Left renal cortex interstitium (tissue), 4 donors: Measurements from ENCODE around the gene GPATCH3. TPM values are rescaled to one million over a fixed set of nuclear protein-coding genes. Genes with fewer than 3 reads are reported as not detected.
A peak's percentile ranks its signal among the peaks of the same experiment; 100 is the strongest.
"Not testable (repeated sequence)": the region's sequence is repeated elsewhere in the genome, so short reads cannot be mapped to it uniquely, and the experiment has no call there.

ENCODE experiments used
- DNase-seq, 4 donors: peaks; one replicate each; pipeline ENCODE4 v3.0.0-alpha.2; 2013; ENCODE audit warnings: low read depth in 4 of 4, low spot score in 2 of 4, missing footprints in 1 of 4
- polyA plus RNA-seq, 4 donors: library from polyadenylated mRNA; unstranded; fragments of 120-200 nt; gene quantifications; one replicate each; pipeline ENCODE4 v1.2.1, GENCODE V29; 2013; ENCODE audit not compliant: insufficient read length in 4 of 4

GPATCH3 gene
- polyA plus RNA-seq, 4 donors = 15.1 to 17.0 (median 16.0) TPM

DNA sequence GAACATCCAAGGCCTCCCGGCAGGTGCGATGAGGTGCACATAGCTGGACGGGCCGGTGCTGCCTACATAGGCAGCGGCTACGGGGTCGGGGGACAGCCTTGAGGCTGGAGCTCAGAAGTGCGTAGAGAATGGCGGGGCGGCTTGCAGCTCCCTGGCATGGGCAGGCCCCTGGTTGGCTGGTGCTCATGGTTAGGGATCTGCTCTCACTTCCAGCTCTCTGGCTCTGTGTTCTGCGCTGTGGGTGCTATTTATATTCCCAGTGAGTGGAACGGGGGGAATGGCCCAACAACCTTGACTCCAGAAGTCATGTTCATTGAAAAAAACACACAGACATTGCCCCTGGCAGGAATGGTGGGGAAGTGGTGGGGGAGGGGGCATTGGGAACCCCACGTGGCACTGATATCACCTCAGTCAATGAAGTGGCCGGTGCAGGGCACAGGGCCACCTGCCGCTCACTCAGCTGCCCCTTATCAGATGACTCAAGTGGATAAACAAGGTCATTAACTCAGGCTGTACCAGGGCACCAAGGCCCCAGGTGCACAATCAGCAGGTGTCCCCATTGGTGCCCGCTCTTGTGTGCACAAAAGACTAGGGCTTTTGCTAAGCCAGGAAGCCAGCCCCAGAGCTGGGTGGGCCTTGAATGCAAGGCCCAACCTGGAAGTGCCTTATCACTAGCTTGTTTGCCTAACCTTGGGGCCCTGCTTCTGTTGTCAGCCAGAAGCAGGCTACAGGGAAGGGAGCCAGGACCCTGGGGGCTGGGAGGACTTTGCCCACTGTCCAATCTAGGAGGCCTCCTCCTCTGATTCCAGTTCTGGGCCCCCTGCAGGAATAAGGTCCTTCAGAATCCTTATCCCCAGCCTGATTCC, 13.7 kb upstream of the GPATCH3 start, which contains the start of gene NR0B2:
TSS of gene NR0B2 (minus strand) at position 222 of the 866 bp plus-strand sequence. CDS start at position 187, 35 bp downstream.
- no peak for DNase-seq

DNA sequence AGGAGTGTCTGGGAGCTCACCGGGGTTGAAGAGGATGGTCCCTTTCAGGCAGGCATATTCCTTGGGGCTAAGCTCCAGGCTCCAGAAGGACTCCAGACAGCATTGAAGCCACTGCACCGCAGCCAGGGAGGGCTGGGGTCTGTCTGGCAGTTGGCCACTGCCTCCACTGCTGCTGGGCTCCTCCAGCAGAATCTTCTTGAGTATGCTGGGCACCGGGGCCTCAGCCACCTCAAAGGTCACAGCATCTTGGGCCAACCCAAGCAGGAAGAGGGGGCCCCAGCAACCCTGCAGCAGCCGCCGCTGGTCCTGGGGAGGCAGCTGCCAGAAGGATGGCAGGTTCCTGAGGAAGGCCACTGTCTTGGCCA, 13.1 kb upstream of the GPATCH3 start:
- no peak for DNase-seq

DNA sequence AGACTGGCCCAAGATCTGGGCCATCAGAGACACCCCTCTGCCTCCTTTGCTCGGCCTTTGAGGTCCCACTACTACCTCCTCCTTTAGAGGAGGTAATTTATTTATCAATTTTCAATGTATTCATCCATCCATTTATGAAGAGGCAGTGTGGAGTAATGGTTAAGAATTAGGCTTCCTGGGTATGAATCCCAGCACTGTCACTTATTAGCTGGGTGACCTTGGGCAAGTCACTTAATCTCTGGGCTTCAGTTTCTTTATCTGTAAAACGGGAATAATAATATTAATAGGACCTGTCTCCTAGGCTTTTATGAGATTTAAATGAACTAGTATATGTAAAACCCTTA, 11.9 kb upstream of the GPATCH3 start:
- no peak for DNase-seq

DNA sequence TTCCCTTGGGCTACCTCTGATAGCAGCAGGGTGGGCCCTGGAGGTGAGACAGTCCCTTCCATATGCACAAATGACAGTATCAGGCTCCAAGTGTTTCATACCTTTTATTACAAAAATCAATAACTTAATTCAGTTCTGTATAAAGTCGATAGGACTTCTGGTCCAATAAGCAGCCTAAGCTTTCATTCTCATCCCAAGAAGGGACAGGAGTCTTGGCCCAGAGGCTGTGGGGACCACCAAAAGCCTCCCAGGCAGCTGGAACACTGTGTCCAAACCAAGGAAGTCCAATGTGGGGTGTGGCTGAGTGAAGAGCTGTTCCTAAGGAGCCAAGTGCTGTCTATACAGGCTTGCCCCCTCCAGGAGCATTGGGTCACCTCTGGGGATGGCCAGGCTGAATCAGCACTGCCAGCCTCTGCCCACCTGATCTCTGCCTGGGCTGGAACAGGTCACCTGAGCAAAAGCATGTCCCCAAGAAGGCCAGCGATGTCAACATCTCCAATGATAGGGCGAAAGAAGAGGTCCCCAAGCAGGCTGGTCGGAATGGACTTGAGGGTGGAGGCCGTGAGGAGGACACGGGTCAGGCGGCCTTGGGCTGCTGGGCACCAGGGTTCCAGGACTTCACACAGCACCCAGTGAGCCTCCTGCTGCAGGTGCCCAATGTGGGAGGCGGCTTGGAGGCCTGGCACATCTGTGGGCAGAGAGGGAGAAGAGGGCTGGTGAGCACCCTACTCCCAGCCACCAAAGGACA, 11.3 kb upstream of the GPATCH3 start:
- no peak for DNase-seq

DNA sequence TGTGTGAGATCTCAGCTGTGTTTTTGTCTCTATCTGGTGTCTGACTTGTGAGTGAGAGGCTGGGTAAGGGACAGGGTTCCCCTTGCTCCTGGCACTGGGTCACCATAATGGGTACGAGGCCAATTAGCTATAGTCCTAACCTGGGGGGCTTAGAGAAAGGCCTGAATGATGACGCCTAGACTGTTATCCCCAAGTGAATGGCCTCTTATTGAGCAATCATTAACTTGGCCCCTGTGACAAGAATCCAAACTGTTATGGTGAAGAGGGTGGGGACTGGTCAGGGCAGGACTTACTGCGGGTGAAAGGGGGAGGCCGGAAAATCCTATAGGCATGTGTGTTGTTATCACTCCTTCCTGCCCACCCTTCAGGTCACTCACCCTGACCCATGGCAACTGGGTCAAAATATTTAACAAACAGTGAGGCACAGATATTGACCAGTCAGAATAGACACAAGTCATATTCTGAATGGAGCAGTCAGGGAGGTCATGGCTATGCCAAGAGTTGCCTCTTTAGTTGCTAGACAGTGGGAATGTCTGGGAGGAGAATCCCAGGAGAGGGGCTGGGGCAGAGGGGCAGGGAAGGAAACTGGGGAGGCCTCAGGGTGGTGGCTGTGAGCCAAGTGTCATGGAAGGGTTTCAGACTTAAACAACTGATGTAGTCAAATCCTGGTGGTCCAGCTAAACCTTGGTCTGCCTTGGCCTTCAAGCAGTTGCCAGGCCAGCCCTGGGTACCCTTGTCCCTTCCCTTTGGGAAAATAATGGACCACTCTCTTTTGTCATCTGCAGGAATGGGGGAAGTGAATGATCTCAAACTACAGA, 10.3 kb upstream of the GPATCH3 start:
- DNase-seq = no peak

DNA sequence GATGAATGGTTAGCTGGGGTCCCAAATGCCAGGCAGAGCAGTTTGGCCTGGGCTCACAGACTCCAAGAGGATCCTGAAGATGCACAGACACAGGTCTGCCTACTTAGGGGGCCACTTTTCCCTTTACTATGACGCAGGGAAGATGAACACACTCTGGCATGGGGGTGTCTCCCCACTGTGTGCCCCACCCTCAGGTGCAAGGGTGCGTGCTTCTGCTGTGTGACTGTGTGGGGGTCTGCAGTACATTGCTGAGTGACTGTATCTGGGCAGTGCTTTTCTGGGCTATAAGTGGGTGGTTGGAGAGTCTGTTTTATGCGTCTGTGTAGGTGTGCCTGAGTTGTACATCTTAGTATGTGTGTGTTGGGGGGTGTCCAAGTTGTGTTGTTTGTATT, 9.7 kb upstream of the GPATCH3 start:
- no peak for DNase-seq

DNA sequence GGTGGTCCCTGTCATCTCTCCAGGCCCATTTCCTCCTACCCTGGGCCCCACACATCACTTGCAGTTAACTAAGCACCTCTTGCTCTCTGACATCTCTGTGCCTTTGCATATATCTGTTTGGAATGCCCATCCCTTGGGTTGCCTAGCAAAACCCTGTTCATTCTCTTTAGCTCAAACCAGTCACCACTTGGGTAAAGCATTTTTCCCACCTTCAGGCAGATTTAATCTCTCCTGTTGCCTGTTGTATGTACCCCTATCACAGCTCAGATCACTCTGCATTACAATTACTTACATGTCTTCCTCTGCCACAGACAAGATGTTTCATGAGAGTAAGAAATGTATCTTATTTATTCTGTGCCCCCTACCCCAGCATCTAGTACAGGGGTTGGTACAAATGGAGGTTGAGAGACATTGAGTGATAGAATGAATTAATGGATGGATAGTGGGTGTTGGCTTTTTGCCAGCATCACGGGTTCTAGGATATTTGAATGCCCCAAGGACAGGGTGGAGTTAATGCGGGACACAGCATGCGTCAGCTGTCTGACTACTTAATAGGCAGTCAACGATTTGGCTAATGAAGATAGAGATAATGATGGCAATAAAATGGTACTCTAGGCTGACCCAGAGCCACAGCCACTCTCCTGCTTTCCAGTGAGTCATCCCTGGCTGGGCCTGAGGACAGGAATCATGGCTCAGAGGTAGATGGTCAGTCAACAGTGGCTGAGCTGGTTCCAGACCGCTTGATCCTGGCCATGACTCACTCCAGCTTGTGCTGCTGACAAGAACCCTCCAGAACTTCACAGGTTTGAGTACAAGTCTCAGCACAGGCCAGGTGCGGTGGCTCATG, 7.0 kb upstream of the GPATCH3 start:
- no peak for DNase-seq

DNA sequence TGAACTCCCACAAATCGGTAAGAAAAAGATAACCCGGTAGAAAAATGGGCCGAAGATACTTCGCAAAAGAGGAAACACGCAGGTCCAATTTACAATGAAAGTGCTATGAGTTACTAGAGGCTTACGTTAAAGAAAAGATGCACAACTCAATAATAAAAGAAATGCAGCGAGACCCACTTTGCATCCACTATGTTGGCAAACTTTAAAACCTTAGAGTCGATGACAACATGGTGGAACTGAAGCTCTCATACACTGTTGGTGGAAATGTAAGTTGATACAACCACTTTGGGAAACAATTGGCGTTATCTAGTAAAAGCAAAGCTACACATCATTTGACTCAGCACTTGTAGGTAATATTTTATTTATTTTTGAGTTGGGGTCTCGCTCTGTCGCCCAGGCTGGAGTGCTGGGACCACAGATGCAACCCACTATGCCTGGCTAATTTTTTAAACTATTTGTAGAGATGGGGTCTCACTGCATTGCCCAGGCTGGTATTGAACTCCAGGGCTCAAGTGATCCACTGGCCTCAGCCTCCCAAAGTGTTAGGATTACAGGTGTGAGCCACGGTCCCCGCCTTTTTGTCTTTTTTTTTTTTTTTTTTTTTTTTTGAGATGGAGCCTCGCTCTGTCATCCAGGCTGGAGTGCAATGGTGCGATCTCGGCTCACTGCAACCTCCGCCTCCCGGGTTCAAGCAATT, 696 bp upstream of the GPATCH3 start:
- DNase-seq = no peak

DNA sequence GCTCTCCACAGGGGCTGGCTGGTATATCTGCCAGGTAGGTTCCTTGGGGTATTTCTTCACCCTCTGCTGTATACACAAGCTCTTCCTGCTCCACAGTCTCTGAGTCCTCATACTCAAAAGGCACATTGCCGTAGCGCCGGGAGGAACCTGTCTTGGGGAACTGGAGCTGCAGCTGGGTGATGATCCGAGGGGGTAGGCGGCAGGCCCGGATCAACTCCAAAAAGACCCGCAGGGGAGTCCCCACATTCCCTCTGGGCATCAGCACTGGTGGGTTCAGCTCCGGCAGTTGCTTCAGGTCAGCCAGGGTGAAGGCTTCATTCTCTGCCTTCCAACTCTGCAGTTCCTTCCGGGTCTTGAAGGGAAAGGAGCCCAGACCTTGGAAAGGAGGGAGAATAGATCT, 2.9 kb downstream of the GPATCH3 start:
- no peak for DNase-seq

DNA sequence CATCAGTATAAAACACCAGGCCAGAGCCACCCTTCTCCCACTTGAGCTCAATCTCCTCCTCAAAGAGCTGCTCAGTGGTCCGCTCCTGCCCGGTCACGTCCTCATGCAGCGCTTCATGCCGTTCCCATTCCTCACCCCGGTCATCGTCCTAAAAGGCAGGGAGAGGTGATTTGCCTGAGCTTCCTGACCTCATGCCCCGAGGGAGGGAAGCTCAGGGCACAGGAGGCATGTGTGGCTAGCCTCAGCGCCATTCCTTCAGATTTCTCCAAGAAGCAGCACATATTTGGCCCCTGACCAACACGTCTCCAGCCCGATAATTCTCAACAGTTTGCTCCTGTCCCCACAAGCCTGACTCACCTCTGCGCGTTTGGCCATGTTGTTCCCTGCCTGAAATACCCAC, 6.0 kb downstream of the GPATCH3 start:
- DNase-seq = no peak

DNA sequence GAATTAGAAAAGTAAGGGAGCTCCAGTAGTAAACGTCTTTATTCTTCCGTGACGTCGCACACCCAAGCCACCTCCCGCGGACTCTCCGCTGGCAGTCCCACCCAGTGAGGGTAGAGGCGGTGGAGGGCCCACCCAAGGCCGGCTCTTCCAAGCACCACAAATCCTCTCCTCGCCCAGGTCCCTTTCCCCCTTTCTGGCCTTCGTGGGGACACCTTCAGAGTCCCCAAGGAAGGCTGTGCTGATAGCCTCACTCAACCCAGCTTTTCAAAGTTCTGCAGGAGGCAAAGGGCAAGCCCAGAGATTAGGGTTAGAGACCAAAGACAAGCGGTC, 9.8 kb downstream of the GPATCH3 start:
- DNase-seq = no peak

DNA sequence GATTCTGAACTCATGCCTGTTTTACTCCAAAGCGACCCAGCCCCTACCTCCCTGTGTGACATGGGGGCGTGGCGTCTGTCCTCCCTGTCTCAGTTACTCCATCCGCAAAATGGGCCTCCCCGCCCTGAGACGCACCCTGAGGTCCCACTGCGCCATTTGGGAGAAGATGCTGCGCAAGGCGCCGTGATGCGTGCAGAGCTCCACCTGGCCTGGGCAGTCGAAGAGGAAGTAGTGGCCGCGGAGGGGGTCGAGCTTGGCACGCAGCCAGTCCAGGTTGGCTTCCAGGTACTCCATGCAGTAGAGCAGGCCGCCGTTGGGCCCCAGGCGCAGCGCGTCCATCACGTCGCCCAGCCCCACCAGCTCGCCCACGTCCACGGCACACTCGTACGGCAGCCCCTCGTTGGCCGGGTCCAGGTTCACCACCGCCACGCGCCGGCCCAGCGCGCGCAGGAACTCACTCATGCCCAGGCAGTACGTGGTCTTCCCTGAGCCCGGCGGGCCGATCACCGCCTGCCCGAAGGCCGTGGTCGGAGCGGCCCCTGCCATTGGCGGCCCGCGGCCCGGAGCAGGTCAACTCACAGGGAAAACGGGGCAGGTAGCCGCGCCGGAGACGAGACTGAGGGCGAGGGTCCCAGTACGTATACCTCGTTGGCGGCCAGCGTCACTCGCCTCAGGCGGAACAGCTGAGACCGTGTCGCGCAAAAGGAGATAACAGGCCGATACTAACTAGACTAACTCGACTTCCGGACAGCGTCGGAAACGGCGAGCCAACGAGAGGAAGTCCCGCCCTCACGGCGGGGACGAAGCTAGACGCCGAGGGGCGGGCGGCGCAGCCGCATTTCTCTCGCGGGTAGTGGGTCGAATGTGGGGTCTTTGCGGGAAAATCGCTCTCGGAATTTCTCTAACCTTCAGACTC, 10.5 kb downstream of the GPATCH3 start, which contains the start of gene GPN2:
TSS of gene GPN2 (minus strand) at position 733 of the 916 bp plus-strand sequence. CDS start at position 546, 187 bp downstream.
- DNase-seq = peak in 3 of 4 donors; percentile 68 to 78 (median 73)

DNA sequence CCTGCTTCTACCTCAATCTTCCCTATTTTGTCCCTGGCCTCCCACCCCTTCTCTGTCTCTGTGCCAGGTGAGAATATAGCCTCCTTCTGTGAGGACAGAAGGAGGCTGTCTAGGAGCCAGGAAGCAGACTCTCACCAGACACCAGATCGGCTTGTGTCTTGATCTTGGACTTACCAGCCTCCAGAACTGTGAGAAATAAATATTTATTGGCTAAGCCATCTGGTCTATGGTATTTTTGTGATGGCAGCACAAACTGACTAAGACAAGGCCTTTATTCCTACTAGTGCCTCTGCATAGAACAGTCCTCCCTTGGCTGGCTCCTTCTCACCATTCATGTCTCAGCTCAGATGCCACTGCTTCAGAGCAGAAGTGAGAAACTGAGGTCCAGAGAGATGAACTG, 12.0 kb downstream of the GPATCH3 start:
- DNase-seq = no peak

DNA sequence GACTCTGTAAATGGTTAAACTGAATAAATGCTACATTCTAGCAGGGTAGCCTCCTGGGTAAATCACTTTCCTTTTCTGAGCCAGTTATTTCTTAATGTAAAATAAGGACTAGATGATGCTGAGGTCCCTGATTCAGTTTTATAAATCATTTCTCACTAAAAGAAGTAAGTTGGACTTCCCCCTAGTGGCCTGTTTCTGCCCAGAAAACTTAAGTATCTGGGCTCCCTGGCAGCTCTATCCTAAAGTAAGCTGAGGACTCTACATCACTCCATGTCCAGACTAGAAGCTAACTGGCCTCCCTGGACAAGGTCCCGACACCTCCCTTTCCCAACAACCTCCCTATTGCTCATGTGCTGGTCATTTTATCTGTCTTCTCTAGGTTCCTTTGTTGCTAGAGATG, 13.1 kb downstream of the GPATCH3 start:
- DNase-seq = no peak

DNA sequence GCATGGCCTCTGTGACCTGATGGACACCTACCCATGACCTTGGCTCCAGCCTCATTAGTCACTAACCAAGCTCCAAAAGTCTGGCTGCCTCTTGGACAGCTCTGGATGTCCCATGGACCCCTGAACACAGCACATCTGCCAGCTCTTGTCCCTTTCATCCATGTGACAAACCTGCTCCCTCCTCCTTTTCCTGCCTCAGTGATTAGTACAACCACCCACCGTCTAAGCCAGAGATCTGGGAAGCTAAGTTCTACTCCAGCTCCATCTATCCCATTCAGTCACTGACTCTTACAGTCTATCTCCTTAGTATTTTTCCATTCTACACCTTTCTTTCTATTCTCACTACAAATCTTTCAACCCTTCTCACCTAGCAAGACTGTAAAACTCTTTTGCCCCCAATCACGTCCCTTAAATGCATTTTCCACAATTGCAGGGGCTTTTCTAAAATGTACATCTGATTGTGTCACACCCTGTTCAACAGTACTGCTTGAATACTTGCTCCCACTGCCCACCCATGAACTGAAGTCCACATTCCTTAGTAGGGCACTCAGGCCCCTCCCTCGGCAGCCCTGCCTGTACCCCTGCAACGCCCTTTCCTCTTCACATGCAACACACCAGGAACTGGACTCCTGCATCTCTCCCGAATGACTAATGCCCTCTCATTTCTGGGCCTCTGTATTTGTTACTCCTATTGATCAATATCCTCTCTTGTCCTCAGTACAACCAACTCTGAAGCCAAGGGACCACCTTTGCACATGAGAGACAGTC, 17.4 kb downstream of the GPATCH3 start:
- no peak for DNase-seq

DNA sequence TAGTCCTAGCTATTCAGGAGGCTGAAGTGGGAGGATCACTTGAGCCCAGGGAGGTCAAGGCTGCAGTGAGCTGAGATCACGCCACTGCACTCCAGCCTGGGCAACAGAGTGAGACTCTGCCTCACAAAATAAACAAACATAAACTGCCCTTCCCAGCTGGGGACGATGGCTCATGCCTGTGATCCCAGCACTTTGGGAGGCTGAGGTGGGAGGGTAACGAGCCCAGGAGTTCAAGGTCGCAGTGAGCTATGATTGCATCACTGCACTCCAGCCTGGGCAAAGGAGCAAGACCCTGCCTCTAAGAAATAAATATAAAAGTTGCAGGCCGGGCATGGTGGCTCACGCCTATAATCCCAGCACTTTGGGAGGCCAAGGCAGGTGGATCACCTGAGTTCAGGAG, 18.7 kb downstream of the GPATCH3 start:
- DNase-seq = not testable (repeated sequence)

DNA sequence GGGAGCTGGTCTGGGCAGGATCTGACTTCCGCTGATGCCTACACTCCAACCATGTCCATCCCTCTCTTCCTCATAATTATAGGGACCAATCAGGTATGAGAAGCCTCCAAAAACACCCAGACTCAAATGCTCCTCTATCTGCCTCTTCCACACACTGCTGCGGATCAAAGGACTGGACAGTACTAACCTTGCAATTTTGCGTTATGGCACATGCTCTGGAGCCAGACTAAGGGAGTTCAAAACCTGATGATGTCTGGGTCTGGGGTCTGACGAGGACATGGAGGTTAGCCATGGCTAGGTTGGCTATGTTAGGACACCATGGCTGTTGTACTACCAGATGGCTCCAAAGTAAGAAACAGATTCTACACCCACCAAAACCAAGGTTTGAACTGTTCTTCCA, 20.5 kb downstream of the GPATCH3 start:
- no peak for DNase-seq

DNA sequence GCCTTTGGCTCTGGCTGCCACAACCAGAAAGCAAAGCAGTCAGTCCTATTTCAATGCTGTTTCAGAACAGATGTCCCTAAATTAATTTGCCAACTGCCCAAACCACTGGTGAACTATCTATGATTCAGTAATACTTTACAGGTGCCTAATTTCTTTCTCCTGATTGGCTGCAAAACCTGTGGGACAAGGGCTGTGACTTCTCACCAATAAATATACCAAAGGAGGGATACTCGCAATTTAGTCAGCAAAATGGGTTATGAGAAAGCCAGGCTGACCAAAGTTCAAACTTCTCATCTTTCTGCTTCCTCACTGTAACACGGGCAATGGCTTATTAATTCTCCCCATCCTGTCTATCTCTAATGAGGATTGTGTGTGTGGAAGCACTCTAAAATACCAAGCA, 22.9 kb downstream of the GPATCH3 start:
- no peak for DNase-seq
